HG03558 (cell line): ENCODE measurements around the gene CADM1.

Source experiments
- ATAC-seq: cut with Tn5 transposase; IDR thresholded peaks from one replicate; pipeline ENCODE4 v1.9.1; 2021; ENCODE audit warnings: moderate number of reproducible peaks; ENCODE audit not compliant: unreplicated experiment; ENCODE audit errors: extremely low read depth

CADM1 gene

GRCh38 chr11:115263799-115264656 is 240.2 kb downstream of the CADM1 start:
- ATAC-seq = no peak

GRCh38 chr11:115258216-115258615 is 246.0 kb downstream of the CADM1 start:
- ATAC-seq = no peak

- no peak for ATAC-seq
Measured at GRCh38 chr11:115257678-115258077, 246.5 kb downstream of the CADM1 start.

- no peak for ATAC-seq
Measured at GRCh38 chr11:115257270-115257669, 246.9 kb downstream of the CADM1 start.

DNA sequence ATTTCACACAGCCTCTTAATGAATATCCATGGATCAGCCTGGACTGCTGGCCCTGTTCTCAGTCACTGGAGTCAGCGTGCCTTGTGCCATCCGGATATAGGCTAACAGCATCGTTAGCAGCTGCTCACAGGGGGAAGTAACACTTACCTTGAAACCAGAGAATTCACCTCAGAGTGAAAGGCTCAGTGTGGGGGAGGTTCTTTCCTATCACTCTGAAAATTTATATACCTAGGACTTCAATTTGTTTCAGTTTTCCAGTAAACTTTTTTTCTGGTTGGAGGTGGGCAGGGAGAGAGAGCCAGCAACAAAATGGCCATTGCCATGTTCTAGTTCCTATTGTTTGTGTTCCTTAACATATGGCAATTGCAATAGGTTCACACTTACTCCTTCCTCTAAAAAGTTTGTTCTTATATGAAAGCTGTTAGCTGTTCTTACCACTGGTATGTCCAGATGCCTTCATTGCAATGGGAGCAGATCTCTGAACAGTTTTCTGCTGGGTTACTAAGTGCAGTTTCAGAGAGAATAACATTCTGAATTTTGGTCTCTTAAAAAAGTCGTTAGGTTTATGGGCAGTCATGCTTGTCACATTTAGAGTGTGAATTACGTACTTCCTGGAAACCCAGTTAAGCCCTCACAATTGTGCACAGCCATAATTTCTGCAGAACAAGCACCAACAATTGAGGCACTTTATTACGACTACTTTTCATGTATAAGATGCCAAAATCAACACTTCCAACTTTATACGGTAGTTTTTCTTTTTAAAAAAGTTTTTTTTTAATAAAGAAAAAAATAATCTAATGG is 247.6 kb downstream of the CADM1 start:
- ATAC-seq = peak; percentile 75

- no peak for ATAC-seq
Measured at GRCh38 chr11:115255006-115255762, 249.0 kb downstream of the CADM1 start.

DNA sequence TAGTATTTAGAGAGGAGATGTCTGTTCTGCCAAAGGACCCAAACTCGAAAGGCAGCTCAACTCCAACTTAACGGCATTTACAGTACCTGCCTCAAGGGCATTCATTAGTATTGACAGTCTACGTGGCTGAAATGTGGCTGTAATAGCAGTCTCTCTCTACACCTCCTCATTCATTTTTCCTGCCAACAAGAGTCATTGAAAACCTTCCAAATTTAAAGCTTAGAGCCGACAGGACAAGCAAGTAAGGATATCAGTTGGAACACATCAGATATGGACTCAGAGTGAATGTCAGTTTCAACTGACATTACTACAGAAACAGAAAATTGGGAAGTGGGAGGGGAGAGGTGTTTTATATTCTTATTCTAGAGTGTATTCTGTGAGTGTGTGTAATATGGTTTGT is 253.1 kb downstream of the CADM1 start:
- no peak for ATAC-seq

DNA sequence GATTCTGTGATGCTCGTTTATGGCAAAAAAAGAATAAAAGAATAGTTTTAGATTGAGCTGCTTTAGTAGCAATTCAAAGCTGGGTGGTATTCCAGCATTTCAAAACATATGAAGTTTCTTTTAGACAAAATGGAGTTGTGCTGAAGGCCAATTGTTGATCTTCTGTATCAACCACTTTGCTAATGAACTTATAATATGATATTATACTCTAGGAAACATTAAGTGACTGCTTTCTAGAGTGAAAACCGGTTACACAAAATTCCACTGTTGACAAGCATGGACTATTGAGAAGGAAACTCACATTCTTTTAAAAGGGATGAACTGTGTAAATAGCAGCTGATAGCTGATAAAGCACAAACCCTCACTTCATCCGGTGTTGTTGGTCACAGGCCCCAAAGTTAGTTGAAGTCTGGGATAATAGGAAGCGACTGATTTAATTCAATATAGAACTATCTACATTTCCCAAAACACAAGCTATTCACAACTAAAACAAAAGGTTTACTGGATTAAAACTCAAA is 255.1 kb downstream of the CADM1 start:
- ATAC-seq = no peak

DNA sequence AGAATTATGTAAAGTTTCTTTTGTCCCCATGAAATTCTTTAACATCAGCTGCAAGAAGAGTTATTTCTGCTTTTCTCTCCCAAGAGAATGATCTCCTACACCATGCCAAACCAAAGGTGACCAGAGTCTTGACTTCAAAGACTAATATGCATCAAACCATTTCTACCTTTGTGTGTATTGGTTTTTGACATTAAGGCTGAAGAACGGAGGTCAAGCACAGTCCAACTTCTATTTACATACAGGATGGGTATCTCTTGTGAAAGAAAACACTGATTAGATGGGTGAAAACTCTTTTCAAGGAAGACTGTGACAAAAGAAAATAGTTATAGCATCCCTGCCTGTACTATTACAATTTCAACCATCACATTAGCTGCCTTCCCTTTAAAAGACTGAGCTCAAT is 256.3 kb downstream of the CADM1 start:
- no peak for ATAC-seq

- no peak for ATAC-seq
Measured at GRCh38 chr11:115247361-115247760, 256.9 kb downstream of the CADM1 start.

- no peak for ATAC-seq
Measured at GRCh38 chr11:115244758-115245157, 259.5 kb downstream of the CADM1 start.

DNA sequence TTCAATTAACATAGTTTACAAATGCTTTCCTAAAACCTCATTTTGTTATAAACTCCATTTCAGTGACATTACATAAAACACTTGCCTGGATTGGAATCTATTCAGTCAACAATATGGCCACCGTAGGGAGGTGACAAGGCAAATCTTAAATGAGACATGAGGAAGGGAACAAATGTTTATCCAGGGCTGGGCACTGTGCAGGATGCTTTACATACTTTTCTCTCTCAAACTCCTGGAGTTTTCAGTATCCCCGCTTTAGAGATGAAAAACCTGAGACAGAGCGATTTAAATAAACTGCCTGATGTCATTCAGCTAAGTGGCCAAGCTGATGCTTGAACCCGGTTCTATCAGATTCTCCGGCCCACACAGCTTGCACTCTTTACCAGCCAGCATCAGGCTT is 259.9 kb downstream of the CADM1 start:
- no peak for ATAC-seq

GRCh38 chr11:115242982-115243381 is 261.2 kb downstream of the CADM1 start:
- no peak for ATAC-seq

DNA sequence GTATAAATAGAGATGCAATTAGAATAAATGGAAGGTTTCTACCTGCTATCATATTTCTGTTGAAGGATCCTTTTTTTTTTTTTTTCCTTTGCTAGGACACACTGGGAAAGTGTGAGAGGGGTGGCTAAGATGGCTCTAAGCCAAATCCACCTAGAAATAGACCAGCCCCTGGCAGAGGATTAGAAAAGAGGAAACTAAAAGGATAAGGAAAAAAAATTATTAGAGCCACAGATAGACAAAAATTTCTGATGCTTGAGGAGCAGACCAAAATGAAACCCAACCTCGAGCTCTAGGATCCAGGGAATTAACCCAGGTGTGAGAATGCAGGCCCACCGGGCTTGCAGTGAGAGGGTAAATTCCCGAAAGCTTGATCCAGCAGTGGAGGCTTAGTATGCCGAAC is 262.3 kb downstream of the CADM1 start:
- ATAC-seq = no peak

DNA sequence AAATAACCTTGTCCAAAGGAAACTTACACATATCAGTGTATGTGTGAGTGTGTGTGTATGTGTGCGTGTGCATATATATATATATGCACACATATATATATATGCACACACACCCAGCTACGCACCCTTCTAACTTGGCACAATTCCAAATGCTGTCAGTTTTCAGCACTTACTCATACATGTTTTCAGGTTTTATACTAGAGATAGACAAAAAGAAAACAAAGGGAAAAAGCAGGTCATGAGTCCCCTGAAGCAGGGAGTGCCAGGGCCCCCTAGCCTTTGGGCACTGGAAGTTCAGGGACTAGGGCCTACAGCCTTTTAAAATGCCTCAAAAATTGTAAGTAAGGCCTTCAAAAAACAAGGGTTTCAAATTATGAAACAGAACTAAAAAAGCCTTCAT is 265.4 kb downstream of the CADM1 start:
- ATAC-seq = no peak

DNA sequence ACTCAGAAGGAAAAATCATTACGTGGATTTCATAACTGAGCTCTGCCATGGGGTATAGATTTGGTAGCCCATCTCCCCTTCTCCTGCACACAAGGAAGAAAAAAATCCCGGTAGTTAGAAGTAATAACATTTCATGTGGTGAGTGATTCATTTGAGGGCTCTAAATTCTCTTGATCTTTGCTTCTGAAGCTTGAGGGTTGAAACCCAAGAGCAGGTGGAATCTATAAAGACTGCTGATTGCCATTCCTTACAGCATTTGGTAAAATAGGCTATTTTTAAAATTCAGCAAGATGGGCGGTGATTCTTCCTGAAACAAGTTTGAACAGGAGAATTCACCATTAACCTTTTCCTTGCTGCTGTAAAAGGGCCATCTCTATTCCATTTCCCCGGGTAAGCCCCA is 266.1 kb downstream of the CADM1 start:
- ATAC-seq = no peak

DNA sequence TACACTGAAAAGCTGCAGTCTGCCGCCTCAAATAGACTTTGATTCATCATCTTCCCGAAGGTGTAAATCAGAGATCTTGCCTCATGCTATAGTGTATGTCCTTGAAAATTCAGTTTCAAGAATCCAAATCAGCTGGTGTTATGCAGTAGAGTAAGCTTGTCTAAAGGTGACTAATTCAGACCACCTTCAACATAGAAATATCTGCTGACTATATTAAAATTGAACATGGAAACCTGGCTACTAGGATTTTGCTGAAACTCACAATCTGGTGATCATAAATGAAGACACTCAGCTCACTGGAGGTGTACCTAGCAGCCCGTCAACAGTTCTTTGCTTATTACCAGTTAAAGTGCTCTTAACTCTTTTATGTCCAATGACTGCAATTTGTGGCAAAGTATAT is 266.6 kb downstream of the CADM1 start:
- no peak for ATAC-seq

- no peak for ATAC-seq
Measured at GRCh38 chr11:115234794-115235193, 269.4 kb downstream of the CADM1 start.

DNA sequence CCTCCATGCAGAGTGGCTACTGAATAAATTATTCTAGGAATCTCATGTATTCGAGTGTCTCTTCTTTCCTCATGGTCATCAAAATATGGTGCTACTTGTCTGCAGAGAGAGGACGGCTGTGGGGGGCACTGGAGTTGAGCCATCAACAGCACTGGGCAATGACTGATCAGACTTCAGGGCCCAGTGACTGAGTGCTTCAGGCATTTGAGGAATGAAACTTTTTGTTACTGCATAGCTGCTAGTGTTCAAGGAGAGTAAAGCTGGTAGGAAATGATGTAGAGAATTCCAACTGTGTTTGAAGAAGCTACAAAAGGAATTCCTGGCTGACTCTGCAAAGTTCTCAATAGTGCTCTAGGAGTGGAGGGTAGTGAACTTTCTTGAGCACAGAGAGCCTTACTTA is 277.7 kb downstream of the CADM1 start:
- no peak for ATAC-seq

DNA sequence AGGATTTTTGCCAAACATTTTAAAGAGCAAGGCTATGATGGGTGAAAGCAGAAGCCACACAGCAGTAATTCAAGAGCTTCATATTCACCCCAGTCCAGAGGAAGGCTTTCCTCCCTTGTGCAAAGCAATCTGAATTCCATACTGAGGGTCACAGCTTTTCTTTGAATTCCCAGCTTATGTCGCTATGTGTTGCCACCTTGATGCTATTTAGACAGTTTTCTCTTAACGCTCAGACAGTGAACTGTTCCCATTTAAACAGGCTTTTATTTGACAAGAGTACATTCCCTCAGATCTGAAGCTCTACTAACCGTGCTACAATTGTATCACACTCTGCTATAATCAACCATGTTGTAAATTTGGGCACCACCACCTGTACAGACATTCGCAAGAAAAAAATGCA is 279.7 kb downstream of the CADM1 start:
- ATAC-seq = no peak
